Right lobe of liver (tissue), 4 donors: Measurements from ENCODE around the gene IL25.
"Not testable (repeated sequence)": the region's sequence is repeated elsewhere in the genome, so short reads cannot be mapped to it uniquely, and the experiment has no call there.

Experiments
- CTCF ChIP-seq, 4 donors: fragments of 200-600 bp in 3 of 4; fragments of 450-650 bp in 1 of 4; IDR thresholded peaks; one replicate each; pipeline versions ENCODE4 v1.5.1 to v1.8.0; 2016 to 2022; ENCODE audit warnings: antibody characterized with exemption in 4 of 4, mild to moderate bottlenecking in 2 of 4
- POLR2A ChIP-seq: fragments of 450-650 bp; IDR thresholded peaks from one replicate; pipeline ENCODE4 v1.6.1; 2017; ENCODE audit warnings: antibody characterized with exemption, mild to moderate bottlenecking
- donor health status: DM: no; HTN: no; CAD: no.
- donor health status: DM: no; HTN: no; CAD: no.
- donor health status: DM: no; HTN: yes; CAD: no.

DNA sequence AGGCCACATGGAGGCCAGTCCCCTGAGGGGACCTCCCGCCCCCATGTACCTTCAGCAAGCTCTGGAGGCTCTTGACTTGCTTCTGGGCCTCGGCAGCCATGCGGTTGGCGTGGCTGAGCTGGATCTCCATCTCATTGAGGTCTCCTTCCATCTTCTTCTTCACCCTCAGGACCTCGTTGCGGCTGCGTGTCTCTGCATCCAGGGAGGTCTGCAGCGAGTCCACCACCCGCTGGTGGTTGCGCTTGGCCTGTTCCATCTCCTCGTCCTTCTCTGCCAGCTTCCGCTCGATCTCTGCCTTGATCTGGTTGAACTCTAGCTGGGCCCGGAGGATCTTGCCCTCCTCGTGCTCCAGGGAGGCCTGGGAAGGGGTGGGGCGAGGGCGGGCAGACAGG lies 13.7 kb downstream of the IL25 start:
- TF ChIP-seq POLR2A; CTCF (IDR thresholded peaks at IDR 0.05): not testable (repeated sequence)
